GDM1 (cell line): Measurements from ENCODE around the gene KLHDC10.
"Not testable (repeated sequence)": the region's sequence is repeated elsewhere in the genome, so short reads cannot be mapped to it uniquely, and the experiment has no call there.

ENCODE experiments used
- DNase-seq: peaks from one replicate; lab custom pipeline; 2025; lab: John Stamatoyannopoulos, UW

The KLHDC10 gene

DNA sequence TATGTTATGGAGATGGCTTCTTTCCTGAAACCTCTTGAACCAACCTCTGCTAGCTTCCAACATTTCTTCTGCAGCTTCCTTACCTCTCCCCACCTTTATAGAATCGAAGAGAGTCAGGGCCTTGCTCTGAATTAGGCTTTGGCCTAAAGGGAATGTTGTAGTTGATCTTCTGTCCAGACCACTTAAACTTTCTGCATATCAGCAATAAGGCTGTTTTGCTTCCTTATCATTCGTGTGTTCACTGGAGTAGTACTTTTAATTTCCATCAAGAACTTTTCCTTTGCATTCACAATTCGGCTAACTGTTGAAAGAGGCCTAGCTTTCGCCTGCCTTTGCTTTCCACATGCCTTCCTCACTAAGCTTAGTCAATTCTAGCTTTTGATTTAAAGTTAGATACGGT is 48.0 kb downstream of the KLHDC10 start:
- DNase-seq, result no peak

- DNase-seq, result no peak
Observed at GRCh38 chr7:130118801-130119200, 48.5 kb downstream of the KLHDC10 start.

- no peak for DNase-seq
Observed at GRCh38 chr7:130123501-130123900, 53.2 kb downstream of the KLHDC10 start.

DNA sequence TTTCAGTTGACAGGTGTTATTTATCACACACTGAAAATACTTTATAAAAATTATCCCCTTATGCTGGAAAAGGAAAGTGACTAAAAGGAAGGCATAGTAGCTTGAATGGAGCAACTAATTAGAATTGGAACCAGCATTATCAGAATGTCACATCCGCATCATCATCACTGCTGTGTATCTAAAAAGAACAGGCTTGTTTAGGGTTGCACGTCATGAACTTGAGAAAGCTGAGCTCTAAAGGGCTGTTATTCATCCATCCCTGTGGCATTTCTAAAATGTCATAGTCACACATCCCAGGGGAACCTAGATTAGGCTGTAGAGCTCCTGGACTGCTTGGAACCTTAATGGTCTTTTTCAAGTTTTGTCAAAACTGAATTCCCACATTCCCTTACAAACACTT is 54.4 kb downstream of the KLHDC10 start:
- DNase-seq, result no peak

DNA sequence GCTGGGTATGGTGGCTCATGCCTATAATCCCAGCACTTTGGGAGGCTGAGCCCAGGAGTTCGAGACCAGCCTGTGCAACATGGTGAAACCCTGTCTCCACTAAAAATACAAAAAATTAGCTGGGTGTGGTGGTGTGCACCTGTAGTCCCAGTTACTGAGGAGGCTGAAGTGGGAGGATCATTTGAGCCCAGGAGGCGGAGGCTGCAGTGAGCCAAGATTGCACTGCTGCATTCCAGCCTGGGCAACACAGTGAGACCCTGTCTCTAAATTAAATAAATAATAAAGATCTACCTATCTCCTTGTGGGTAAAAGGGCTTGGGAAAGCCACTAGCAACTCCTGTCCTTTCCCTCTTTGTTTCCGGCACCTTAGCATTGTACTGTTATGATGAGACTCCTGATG is 56.5 kb downstream of the KLHDC10 start:
- not testable (repeated sequence) for DNase-seq

DNA sequence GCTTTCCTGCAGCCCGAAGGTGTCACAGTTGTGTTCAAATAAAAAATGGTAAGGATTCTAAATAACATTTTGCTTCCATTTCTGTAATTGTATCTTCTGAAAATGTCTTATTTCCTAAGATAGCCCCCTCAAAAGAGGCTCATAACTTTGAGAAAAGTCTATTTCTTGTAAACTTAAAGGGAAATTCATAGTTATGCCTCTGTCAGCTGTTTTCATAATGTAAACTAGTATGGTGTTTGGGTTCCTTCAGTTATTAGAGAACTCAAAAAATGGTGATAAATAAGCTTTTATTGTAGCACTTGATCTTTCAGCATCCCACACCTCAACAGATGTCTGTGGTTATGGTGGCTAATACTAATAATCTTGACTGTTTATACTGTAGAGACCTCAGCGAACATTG is 57.1 kb downstream of the KLHDC10 start:
- no peak for DNase-seq

GRCh38 chr7:130127821-130128317 is 57.5 kb downstream of the KLHDC10 start:
- no peak for DNase-seq

- no peak for DNase-seq
Observed at GRCh38 chr7:130129011-130129411, 58.7 kb downstream of the KLHDC10 start.

GRCh38 chr7:130131191-130131834 is 61.0 kb downstream of the KLHDC10 start:
- DNase-seq, result no peak

GRCh38 chr7:130131964-130132875 is 61.9 kb downstream of the KLHDC10 start:
- DNase-seq, result no peak

DNA sequence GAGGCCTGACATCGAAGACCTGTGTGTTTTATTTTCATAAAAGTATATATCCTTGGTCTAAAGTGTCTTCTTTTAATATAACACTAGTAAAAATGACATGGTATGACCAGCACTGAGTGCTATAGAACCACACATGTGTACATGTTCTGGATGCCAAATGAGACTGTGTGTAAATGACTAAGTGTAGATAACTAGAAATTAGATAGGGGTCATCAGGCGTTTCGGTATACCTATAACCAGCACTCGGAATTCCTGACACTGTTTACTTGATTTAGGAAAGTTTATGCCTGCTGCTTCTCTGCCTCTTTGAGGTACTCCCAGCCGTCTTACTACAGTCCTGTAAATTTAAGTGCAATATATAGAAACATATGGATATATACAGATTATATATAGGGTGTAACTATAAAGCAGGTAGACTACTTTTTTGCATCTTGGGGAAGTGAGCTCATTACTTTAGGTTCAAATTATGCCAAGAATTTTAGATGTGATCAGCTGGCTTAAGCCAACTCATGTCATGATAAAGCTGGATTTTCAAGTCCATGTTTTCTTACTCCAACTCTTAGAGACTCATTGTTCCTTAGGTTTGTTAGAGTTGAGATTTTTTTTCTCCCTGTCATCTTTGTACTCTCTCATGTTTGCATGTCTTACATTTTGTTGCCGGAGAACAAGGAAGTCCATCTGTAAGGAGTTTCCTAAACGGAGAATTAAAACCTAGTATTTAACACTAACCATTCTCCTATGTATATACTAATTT is 62.9 kb downstream of the KLHDC10 start:
- no peak for DNase-seq

DNA sequence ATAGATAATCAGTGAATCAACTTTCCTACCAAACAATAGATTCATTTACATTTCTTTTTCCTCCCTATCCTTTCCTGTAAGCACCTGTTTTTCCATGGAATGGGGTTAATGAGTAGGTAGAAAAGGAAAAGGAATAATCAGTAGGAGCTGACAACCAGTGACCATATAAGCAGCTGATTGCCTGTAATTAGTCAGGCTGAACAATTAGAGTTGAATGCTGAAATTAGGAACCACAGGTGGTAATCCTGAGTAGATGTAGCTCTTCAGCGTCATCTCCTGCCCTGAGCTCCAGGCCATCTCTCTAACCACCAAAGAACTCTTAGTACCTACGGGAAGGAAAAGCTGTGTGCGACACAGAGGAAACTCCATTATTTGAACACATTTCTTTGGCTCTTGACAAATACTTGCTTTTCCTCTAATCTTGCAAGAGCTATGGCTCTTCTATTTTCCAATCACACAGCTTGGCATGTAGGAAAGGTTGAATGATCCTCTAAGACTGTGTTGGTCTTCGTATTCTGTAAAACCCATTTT is 63.8 kb downstream of the KLHDC10 start:
- no peak for DNase-seq

GRCh38 chr7:130134726-130135125 is 64.4 kb downstream of the KLHDC10 start:
- DNase-seq, result no peak

- no peak for DNase-seq
Observed at GRCh38 chr7:130135208-130136205, 65.2 kb downstream of the KLHDC10 start.

DNA sequence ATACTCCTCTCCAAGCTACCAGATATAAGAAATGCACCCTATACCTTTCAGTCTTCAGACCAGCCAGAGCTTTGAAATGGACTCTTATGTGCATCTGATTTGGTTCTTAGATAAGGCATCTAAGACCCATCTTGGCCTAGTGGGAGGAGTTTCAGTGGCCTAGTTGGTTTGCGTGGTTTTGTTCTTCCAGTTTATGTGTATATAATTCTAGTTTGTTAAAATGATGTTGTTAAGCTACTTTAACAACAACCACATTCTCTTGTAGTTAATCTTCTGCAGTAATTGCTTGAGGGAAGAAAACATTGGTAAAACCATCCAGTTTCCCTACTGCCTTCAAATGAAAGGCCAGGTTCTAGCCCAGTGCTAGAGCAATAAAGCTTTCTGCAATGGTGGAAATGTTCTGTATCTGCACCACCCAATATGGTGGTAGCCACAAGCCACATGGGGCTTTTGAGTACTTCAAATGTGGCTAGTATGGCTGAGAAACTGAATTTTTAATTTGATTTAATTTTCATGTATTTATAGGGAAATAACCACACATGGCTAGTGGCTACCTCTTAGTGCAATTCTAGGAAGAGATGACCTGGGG is 66.3 kb downstream of the KLHDC10 start:
- DNase-seq, result no peak

- no peak for DNase-seq
Observed at GRCh38 chr7:130137207-130137606, 66.9 kb downstream of the KLHDC10 start.

- DNase-seq, result no peak
Observed at GRCh38 chr7:130139193-130139960, 69.0 kb downstream of the KLHDC10 start.

DNA sequence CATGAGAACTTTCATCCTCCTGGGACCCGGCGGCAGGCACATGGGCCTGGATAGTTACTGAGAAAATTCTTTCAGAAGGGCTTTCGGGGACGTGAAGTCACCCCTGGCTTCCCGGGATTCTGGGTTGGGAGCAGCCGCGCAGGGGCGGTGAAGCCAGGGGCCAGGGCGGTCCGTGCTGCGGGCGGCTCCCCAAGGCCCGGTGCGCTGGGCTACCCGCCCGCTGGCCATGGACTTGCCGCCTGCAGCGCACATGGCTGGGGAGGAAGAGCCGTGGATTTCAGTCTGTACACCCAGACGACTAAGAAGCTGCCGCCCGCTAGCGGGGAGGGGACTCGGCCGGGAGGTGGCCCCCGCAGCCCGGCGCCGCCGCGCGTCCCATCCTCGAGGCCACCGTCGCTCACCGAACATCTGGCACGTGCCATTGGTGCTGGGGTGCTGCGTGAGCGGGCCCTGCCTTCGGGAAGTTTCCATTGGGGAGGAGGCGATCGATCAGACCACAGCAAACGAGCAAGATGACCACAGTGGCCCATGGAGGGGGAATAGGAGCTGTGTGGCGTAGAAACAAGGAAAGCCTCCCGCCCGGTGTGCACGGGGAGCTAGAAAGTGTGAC is 70.3 kb downstream of the KLHDC10 start:
- DNase-seq, result no peak

- DNase-seq, result no peak
Observed at GRCh38 chr7:130141161-130141883, 71.0 kb downstream of the KLHDC10 start.
